IPS-18c (cell line): ENCODE data around the gene LDLRAD4.
"Not testable (repeated sequence)": the region's sequence is repeated elsewhere in the genome, so short reads cannot be mapped to it uniquely, and the experiment has no call there.

Experiments
- H3K4me3 ChIP-seq: 2 replicates; pipeline ENCODE4 v1.7.0; 2013; ENCODE audit warnings: low read depth, mild to moderate bottlenecking, low read length, moderate library complexity; ENCODE audit not compliant: insufficient read depth
- H3K9me3 ChIP-seq: one replicate; pipeline ENCODE4 v1.6.1; 2013; ENCODE audit warnings: mild to moderate bottlenecking, low read length, moderate library complexity; ENCODE audit not compliant: control insufficient read depth, insufficient read depth

Gene LDLRAD4

GRCh38 chr18:13254971-13255927 is 36.7 kb downstream of the LDLRAD4 start:
- Histone ChIP-seq H3K4me3 (no peak overlapping the region), H3K9me3 (peaks cover 3% of the 10 kb centered on the region)

- H3K9me3 ChIP-seq = no peaks in the 10 kb centered on the region
- no peak overlapping the region for H3K4me3 ChIP-seq
These were observed 38.1 kb downstream of the LDLRAD4 start for GRCh38 chr18:13256444-13257305.

- Histone ChIP-seq H3K9me3 (no peaks in the 10 kb centered on the region), H3K4me3 (no peak overlapping the region)
These were observed 38.9 kb downstream of the LDLRAD4 start for GRCh38 chr18:13257361-13257980.

GRCh38 chr18:13258921-13259320 is 40.4 kb downstream of the LDLRAD4 start:
- Histone ChIP-seq H3K9me3 (no peaks in the 10 kb centered on the region), H3K4me3 (no peak overlapping the region)

- no peak overlapping the region for H3K4me3 ChIP-seq
These were observed 41.1 kb downstream of the LDLRAD4 start for GRCh38 chr18:13259701-13260100.

GRCh38 chr18:13260197-13260934 is 41.8 kb downstream of the LDLRAD4 start:
- H3K4me3 ChIP-seq = no peak overlapping the region
- H3K9me3 ChIP-seq = no peaks in the 10 kb centered on the region

More at GRCh38 chr18:13259701-13260100, 41.1 kb downstream of the LDLRAD4 start:
- H3K9me3 ChIP-seq = no peaks in the 10 kb centered on the region

- no peak overlapping the region for H3K4me3 ChIP-seq
- H3K9me3 ChIP-seq = no peaks in the 10 kb centered on the region
These were observed 42.5 kb downstream of the LDLRAD4 start for GRCh38 chr18:13260935-13261640.

GRCh38 chr18:13261661-13262357 is 43.2 kb downstream of the LDLRAD4 start:
- Histone ChIP-seq H3K9me3 (no peaks in the 10 kb centered on the region), H3K4me3 (no peak overlapping the region)

GRCh38 chr18:13262358-13262680 is 43.8 kb downstream of the LDLRAD4 start:
- not testable (repeated sequence) for H3K4me3 ChIP-seq, H3K9me3 ChIP-seq

- H3K4me3 ChIP-seq = no peak overlapping the region
These were observed 44.5 kb downstream of the LDLRAD4 start for GRCh38 chr18:13262839-13263691.

GRCh38 chr18:13264091-13265007 is 45.8 kb downstream of the LDLRAD4 start:
- Histone ChIP-seq H3K4me3 (no peak overlapping the region), H3K9me3 (no peaks in the 10 kb centered on the region)

More at GRCh38 chr18:13262839-13263691, 44.5 kb downstream of the LDLRAD4 start:
- no peaks in the 10 kb centered on the region for H3K9me3 ChIP-seq

GRCh38 chr18:13265008-13265910 is 46.7 kb downstream of the LDLRAD4 start:
- Histone ChIP-seq H3K9me3 (no peaks in the 10 kb centered on the region), H3K4me3 (no peak overlapping the region)

- H3K4me3 ChIP-seq = no peak overlapping the region
- no peaks in the 10 kb centered on the region for H3K9me3 ChIP-seq
These were observed 47.3 kb downstream of the LDLRAD4 start for GRCh38 chr18:13265911-13266217.
